Neuron (in vitro differentiated cells): ENCODE data around the gene MINAR1.
A peak's percentile ranks its signal among the peaks of the same experiment; 100 is the strongest.

Experiments used
- H2AFZ ChIP-seq: one replicate; pipeline ENCODE4 v1.6.1; 2013; ENCODE audit warnings: low read depth, mild to moderate bottlenecking, inconsistent platforms, low read length, moderate library complexity
- H3K27me3 ChIP-seq: one replicate; pipeline ENCODE4 v1.6.1; 2013; ENCODE audit warnings: low read length; ENCODE audit not compliant: insufficient read depth
- H3K36me3 ChIP-seq: one replicate; pipeline ENCODE4 v1.6.1; 2013; ENCODE audit warnings: low read length; ENCODE audit not compliant: insufficient read depth
- H3K4me1 ChIP-seq: one replicate; pipeline ENCODE4 v1.6.1; 2013; ENCODE audit warnings: low read length; ENCODE audit not compliant: insufficient read depth
- H3K4me3 ChIP-seq: 2 replicates; pipeline ENCODE4 v1.5.1; 2013; ENCODE audit warnings: mild to moderate bottlenecking, low read length, moderate library complexity
- H3K9me3 ChIP-seq: one replicate; pipeline ENCODE4 v1.6.1; 2013; ENCODE audit warnings: low read length

MINAR1 gene, protein sequence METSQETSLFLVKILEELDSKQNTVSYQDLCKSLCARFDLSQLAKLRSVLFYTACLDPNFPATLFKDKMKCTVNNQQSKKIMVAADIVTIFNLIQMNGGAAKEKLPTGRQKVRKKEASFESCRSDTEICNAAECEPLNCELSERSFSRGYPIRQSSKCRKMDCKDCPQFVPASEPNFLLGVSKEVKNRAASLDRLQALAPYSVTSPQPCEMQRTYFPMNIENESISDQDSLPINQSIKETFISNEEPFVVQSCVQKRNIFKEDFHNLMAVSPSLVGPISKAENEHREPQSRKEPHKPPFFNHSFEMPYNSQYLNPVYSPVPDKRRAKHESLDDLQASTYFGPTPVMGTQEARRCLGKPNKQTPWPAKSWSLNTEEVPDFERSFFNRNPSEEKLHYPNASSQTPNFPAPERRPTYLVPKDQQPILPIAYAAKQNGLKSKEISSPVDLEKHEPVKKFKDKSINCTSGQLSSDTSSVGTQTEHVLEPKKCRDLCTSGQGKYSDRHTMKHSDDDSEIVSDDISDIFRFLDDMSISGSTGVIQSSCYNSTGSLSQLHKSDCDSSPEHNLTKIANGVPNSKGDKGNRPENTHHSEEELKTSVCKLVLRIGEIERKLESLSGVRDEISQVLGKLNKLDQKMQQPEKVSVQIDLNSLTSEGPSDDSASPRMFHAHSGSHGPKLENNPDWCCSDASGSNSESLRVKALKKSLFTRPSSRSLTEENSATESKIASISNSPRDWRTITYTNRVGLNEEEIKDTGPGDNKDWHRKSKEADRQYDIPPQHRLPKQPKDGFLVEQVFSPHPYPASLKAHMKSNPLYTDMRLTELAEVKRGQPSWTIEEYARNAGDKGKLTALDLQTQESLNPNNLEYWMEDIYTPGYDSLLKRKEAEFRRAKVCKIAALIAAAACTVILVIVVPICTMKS

DNA sequence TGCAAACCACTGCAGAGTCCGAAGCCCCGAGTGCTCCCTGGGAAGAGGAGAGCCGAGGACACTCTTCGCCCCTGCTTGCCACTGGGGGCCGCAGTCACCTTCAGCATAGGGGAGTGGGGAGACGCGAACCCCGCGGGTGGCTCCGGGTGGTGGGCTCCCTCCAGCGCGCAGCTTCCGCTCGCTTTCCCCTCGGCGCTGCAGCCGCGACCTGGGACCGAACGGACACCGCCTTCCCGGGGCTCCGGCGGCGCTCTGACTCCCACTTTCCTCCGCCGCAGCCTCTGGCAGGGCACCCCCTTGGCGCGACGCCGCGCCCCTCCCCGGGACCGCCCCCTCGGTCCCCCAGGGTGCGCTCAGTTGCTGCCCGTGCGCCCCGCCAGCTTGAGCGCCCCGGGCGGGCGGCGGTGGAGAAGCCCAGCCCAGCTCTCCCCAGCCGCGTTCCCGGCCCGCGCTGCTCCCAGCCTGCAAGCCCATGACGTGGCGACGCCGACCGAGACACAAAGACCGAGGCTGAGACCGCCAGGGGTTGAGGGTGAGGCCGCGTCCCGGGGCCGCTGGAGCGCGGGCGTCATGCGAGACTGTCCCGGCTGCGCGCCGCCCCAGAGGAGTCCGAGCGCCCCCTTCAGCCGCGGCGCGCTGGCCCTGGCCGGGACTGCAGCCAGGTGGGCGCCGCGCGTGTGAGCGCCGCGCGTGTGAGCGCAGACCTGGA is at the start of gene MINAR1:
Gene MINAR1, plus strand, starts transcription at position 701 of the 709 bp plus-strand sequence. CDS start 23,812 bp downstream, outside the sequence.
- Histone ChIP-seq H3K27me3 (peaks cover 68% of the 10 kb centered on the region), H3K4me1 (peaks cover 19% of the 10 kb centered on the region), H3K9me3 (no peaks in the 10 kb centered on the region), H2AFZ (peak within 1 kb of the TSS; percentile 70), H3K36me3 (no peaks in the 10 kb centered on the region), H3K4me3 (peak within 1 kb of the TSS; percentile 42)

DNA sequence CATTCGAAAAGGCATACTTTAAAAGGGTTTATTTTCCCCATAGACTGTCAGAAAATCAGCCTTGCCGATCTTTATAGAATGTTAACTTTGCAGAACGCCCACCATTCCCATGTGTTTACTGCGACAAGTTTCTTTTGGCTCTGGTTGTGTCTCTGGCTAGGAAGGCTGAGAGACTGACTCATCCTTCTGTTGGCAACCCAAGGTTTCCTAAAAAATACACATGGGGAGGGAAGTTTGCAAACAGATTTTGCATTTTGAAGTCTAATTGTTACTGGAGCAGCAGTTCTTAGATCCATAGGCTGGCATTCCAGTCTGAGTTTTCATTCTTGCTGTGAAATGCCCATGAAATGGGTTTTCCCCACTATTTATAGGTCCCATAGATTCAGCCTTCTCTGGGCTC is 37.9 kb upstream of the MINAR1 start:
- no peaks in the 10 kb centered on the region for H3K4me1 ChIP-seq
- no peaks in the 10 kb centered on the region for H3K9me3 ChIP-seq
- H3K36me3 ChIP-seq, result no peaks in the 10 kb centered on the region
- H3K4me3 ChIP-seq, result no peak overlapping the region
- no peak overlapping the region for H2AFZ ChIP-seq
- no peaks in the 10 kb centered on the region for H3K27me3 ChIP-seq

DNA sequence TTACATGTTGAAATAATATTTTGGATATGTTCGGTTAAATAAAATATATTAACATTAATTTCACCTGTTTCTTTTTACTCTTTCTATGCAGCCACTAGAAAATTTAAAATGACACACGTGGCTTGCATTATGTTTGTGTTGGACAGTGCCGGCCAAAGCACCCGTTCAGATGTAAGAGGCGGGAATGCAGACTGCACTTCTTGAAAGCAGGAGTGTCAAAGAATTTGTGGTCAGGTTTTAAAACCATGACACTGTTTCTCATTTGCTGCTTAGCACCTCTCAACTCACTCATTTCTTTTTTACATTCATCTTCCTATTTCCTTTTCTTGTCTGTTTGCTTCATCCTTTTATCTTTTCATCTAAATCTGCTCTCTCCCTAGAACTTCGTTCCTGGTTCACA is 35.3 kb upstream of the MINAR1 start:
- Histone ChIP-seq H2AFZ (no peak overlapping the region), H3K36me3 (no peaks in the 10 kb centered on the region), H3K27me3 (no peaks in the 10 kb centered on the region), H3K4me3 (no peak overlapping the region), H3K4me1 (no peaks in the 10 kb centered on the region), H3K9me3 (no peaks in the 10 kb centered on the region)

DNA sequence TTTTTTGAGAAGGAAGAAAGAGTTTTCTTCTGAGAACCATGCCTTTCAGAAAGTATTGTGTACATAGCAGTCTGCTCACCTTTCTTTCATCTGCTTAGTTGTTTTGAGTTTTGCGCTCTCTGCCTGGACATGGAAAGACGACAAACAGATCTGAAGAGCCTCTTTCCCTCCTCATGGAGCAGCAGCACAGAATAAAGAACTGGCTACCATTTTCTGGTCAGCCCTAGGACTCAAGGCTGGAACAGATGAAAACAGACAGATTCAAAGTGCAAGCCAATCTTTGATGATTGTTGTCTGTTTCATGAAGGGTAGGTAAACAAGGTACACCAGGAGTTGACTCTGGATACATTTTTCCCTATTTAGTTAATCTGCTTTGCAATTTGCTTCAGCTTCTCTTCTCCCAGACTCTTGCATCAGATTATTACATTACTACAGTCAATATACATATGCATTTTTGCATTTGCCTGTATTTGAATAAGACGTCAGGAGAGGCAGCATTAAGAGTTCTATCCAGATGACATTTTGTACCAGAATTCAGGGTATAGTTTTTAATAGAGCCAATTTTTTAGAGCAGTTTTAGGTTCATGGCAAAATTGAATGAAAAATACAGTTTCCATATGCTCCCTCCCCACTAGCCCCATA is 34.7 kb upstream of the MINAR1 start:
- no peaks in the 10 kb centered on the region for H3K4me1 ChIP-seq
- no peaks in the 10 kb centered on the region for H3K27me3 ChIP-seq
- no peak overlapping the region for H2AFZ ChIP-seq
- no peak overlapping the region for H3K4me3 ChIP-seq
- H3K9me3 ChIP-seq, result no peaks in the 10 kb centered on the region
- no peaks in the 10 kb centered on the region for H3K36me3 ChIP-seq

DNA sequence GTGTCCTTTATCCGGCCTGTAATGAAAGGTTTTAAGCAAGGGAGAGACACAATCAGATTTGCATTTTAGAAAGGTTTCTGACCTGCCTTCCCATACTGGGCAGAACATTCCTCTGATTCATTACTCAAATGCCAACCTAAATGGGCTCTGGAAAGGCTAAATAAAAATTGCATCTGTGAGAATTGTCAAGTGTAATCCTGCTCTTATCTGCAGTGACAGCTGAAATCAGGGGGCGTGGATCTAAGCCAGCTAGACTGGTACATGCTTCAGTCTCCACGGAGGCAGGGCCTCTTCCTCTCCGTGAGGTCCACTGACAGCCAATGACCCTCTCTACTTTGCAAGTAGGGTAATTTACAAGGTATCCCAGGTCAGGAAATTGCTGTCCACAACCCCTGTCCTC is 32.5 kb upstream of the MINAR1 start:
- H3K27me3 ChIP-seq, result no peaks in the 10 kb centered on the region
- H3K4me3 ChIP-seq, result no peak overlapping the region
- no peaks in the 10 kb centered on the region for H3K36me3 ChIP-seq
- H3K9me3 ChIP-seq, result no peaks in the 10 kb centered on the region
- H3K4me1 ChIP-seq, result no peaks in the 10 kb centered on the region
- no peak overlapping the region for H2AFZ ChIP-seq

DNA sequence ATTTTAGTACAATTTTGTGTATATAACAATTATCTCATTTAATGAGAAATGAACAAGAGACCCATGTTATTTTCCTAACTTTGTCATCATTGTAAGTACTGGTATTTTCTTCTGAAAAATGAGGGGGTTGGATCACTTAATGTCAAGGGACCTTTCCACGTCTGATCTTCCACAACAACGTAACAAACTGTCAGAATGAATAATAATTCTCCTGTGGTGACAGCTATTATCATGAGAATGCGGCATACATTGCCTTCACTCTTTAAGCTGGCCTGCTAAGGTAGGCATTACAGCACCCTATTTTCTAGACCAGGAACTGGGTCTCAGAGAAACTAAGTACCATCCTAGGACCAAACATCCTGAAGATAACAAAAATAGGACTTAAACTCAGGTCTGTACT is 31.5 kb upstream of the MINAR1 start:
- H3K36me3 ChIP-seq, result no peaks in the 10 kb centered on the region
- no peak overlapping the region for H2AFZ ChIP-seq
- no peak overlapping the region for H3K4me3 ChIP-seq
- no peaks in the 10 kb centered on the region for H3K4me1 ChIP-seq
- H3K9me3 ChIP-seq, result no peaks in the 10 kb centered on the region
- no peaks in the 10 kb centered on the region for H3K27me3 ChIP-seq

DNA sequence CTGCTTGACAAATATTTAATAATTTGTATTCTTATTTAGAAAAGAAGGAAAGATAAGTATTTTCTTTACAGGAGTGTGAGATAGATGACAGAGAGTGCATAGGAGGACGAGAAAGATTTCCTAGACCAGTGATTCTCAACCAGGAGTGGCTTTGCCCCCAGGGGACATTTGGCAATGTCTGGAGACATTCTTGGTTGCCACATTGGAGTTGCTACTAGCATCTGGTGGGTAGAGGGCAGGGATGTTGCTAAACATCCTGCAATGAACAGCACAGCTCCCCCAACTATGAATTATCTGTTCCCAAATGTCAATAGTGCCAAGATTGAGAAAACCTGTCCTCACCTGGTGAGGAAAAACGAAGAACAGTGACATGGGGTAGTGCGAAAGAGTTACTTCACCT is 30.8 kb upstream of the MINAR1 start:
- Histone ChIP-seq H3K9me3 (no peaks in the 10 kb centered on the region), H3K4me1 (peaks cover 2% of the 10 kb centered on the region), H3K36me3 (no peaks in the 10 kb centered on the region), H3K4me3 (no peak overlapping the region), H2AFZ (no peak overlapping the region), H3K27me3 (no peaks in the 10 kb centered on the region)

DNA sequence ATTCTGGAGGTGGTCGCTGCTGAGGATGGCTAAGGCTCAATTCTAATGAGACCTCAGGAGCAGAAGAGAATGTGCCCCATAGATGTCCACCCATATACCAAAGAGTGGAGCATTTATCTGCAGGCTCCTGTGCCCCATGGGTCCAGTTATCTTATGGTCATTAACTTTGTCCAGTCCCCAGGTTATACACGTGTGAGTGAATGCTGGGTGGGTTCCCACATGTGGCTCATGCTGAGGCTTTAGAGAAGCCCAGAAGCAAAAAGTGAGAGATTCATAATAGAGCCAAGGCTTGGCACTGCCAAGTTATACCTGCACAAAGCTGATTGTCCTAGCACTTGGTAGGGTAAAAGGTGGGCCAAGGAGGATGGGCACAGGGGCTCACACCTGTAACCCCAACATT is 30.0 kb upstream of the MINAR1 start:
- Histone ChIP-seq H2AFZ (no peak overlapping the region), H3K36me3 (no peaks in the 10 kb centered on the region), H3K4me3 (no peak overlapping the region), H3K9me3 (no peaks in the 10 kb centered on the region), H3K4me1 (peaks cover 4% of the 10 kb centered on the region), H3K27me3 (no peaks in the 10 kb centered on the region)

DNA sequence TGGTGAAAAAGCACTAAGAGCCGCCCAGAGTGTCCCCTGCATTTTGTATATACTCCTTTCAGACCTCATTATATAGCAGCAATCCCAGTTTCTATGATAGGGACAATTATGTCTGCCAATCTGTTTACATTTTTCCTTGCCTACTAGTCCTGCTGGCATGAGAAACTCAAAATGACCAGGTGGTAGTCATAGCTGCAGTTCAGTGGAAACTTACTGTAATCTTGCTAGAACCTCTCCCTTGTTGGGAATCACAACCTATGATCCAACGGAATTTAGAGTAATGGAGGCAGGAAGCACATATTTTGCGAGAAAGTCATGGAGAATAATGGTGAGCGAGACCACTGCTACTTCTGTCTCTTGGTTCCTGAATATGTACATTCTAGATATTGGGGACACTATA is 28.6 kb upstream of the MINAR1 start:
- no peak overlapping the region for H3K4me3 ChIP-seq
- H3K36me3 ChIP-seq, result no peaks in the 10 kb centered on the region
- H3K9me3 ChIP-seq, result no peaks in the 10 kb centered on the region
- H2AFZ ChIP-seq, result no peak overlapping the region
- peaks cover 4% of the 10 kb centered on the region for H3K4me1 ChIP-seq
- H3K27me3 ChIP-seq, result no peaks in the 10 kb centered on the region

DNA sequence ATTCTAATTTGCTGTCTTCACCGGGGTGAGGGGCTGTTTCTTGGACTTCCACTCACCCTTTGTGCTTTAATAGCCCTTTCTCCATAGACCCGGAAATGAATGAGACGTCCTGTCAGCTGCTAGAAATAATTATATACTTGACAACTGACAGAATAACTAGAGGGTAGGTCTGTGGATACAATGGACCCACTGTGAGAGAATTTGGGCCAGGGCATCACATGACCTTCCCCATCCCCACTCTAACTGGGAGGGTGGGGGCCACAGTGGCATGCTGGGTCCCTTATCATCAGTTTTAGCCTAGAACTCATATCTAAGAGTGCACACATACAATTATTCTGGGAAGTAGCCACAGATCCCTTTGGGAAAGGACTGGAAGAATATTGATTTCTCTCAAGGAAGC is 25.9 kb upstream of the MINAR1 start:
- H3K36me3 ChIP-seq, result no peaks in the 10 kb centered on the region
- H2AFZ ChIP-seq, result no peak overlapping the region
- peaks cover 4% of the 10 kb centered on the region for H3K4me1 ChIP-seq
- no peaks in the 10 kb centered on the region for H3K9me3 ChIP-seq
- H3K4me3 ChIP-seq, result no peak overlapping the region
- H3K27me3 ChIP-seq, result no peaks in the 10 kb centered on the region

DNA sequence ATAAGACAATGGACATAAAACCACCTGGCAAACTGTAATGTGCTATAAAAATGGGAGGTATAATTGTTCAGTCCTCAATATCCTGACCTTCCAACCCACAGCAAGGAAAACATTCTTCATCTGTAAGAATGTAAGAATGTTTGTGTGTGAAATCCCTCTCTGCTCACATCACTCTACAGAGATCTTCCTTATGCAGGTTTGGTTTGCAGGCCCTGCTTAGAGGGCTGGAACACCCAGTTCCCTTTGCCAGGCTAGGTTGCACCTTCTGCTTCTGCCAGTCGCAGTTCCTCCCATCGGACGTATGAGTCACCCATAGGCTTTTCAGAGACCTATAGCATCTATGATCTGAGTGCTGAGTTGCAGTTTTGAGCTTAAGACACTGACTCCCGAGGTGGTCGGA is 24.1 kb upstream of the MINAR1 start:
- no peaks in the 10 kb centered on the region for H3K27me3 ChIP-seq
- no peaks in the 10 kb centered on the region for H3K9me3 ChIP-seq
- H3K4me3 ChIP-seq, result no peak overlapping the region
- peaks cover 4% of the 10 kb centered on the region for H3K4me1 ChIP-seq
- H3K36me3 ChIP-seq, result no peaks in the 10 kb centered on the region
- H2AFZ ChIP-seq, result no peak overlapping the region

DNA sequence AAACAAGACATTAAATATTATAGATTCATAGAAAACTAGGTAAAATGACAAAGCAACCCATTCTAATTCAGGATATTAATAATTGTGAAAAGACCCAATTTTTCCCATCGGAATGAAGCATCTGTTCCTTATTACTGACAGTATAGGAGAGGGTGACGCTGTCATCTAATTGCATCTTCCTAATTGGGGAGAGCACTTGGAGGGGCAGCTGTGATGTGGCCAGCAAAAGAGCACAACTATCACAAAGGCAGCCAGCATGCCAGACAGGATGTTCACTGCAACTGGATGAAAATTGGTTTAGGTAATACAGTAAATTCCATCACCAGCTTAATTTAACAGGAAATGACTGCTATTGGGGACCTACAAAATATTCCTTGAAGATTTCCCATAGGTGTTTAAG is 21.9 kb upstream of the MINAR1 start:
- Histone ChIP-seq H3K27me3 (no peaks in the 10 kb centered on the region), H3K9me3 (no peaks in the 10 kb centered on the region), H2AFZ (no peak overlapping the region), H3K4me1 (peaks cover 4% of the 10 kb centered on the region), H3K36me3 (no peaks in the 10 kb centered on the region), H3K4me3 (no peak overlapping the region)
